Smooth muscle cell (in vitro differentiated cells): ENCODE results near the gene SP7. TPM values are rescaled to one million over a fixed set of nuclear protein-coding genes. Genes with fewer than 3 reads are reported as not detected.
"Not testable (repeated sequence)": the region's sequence is repeated elsewhere in the genome, so short reads cannot be mapped to it uniquely, and the experiment has no call there.

Experiments
- DNase-seq: peaks from one replicate; lab custom pipeline; 2025; ENCODE audit not compliant: unreplicated experiment; lab: John Stamatoyannopoulos, UW
- H2AFZ ChIP-seq: fragments of 200-600 bp; sonication (generic); 2 replicates; pipeline ENCODE4 v1.6.0; 2016; ENCODE audit warnings: antibody characterized with exemption, low read depth, mild to moderate bottlenecking
- H3F3A ChIP-seq: fragments of 200-600 bp; sonication (generic); 2 replicates; pipeline ENCODE4 v1.6.0; 2017; ENCODE audit warnings: antibody characterized with exemption, low read depth
- H3K27ac ChIP-seq: fragments of 200-600 bp; sonication (generic); 2 replicates; pipeline ENCODE4 v1.5.1; 2016; ENCODE audit warnings: low read depth, mild to moderate bottlenecking
- H3K27me3 ChIP-seq: fragments of 200-600 bp; sonication (generic); 2 replicates; pipeline ENCODE4 v1.6.1; 2016; ENCODE audit warnings: low read depth, mild to moderate bottlenecking
- H3K36me3 ChIP-seq: fragments of 200-600 bp; sonication (generic); 2 replicates; pipeline ENCODE4 v1.5.1; 2016; ENCODE audit warnings: low read depth
- H3K4me1 ChIP-seq: fragments of 200-600 bp; sonication (generic); 2 replicates; pipeline ENCODE4 v1.5.1; 2016; ENCODE audit warnings: low read depth
- H3K4me2 ChIP-seq: fragments of 200-600 bp; sonication (generic); 2 replicates; pipeline ENCODE4 v1.6.0; 2016; ENCODE audit warnings: mild to moderate bottlenecking
- H3K4me3 ChIP-seq: fragments of 200-600 bp; sonication (generic); 2 replicates; pipeline ENCODE4 v1.5.1; 2016; ENCODE audit warnings: mild to moderate bottlenecking
- H3K79me2 ChIP-seq: fragments of 200-600 bp; sonication (generic); 2 replicates; pipeline ENCODE4 v1.6.0; 2016; ENCODE audit warnings: low read depth, mild to moderate bottlenecking
- H3K9ac ChIP-seq: fragments of 200-600 bp; sonication (generic); 2 replicates; pipeline ENCODE4 v1.6.0; 2016; ENCODE audit warnings: low read depth
- H3K9me3 ChIP-seq: fragments of 200-600 bp; sonication (generic); replicated peaks from 2 replicates; pipeline ENCODE4 v1.5.1; 2016; ENCODE audit warnings: low read depth
- H4K20me1 ChIP-seq: fragments of 200-600 bp; sonication (generic); 2 replicates; pipeline ENCODE4 v1.6.0; 2016; ENCODE audit warnings: low read depth
- WGBS: methylation state at CpG from one replicate; pipeline ENCODE4 v1.1.7; 2016; ENCODE audit warnings: low lambda C conversion rate; 5-methylcytosine and 5-hydroxymethylcytosine counted together
- polyA plus RNA-seq: library from polyadenylated mRNA; unstranded; fragments of >200 nt; fragmentation: Nextera tagmentation; extraction: Ambion mirVana; gene quantifications from 2 replicates; pipeline ENCODE4 v1.2.1, GENCODE V29; 2016
- total RNA-seq: library from RNA; depleted of rRNA; stranded (reverse); fragments of >200 nt; gene quantifications from 2 replicates; pipeline ENCODE4 v1.2.3, GENCODE V29; 2014
- TF ChIP-seq, protein P1 (sequence below): fragments of 200-600 bp; sonication (generic); IDR thresholded peaks from 2 replicates; pipeline ENCODE4 v1.5.1; 2017; ENCODE audit warnings: borderline replicate concordance, mild to moderate bottlenecking, antibody characterized with exemption; ENCODE audit not compliant: insufficient read depth, poor library complexity, severe bottlenecking

SP7 gene
- total and polyA plus RNA-seq, 2 experiments from 2014 or later = 0.04 TPM; not detected in 1

DNA sequence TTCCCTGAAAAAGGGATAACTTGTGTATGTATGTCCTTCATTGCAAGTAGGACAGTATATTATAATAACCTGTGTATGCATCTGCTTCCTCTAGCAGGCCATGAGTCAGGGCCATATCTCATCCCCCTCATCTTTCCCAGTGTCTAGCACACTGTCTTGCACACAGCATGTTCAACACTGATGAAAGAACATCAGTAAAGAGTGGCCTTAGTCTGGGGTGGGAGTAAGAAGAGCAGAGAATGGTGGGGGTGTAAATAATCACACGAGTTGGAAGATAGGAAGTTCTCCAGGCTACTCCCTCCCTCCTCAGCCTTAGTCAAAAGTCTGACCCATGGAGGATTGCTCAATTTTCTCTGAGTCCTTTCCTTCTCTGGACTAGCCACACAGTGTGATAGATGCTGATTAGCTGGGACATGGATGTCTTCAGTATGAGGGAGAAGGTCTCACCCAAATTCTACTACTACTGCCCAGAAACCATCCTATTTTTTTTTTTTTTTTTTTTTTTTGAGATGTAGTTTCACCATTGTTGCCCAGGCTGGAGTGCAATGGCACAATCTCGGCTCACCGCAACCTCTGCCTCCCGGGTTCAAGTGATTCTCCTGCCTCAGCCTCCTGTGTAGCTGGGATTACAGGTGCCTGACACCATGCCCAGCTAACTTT is 29.2 kb upstream of the SP7 start:
- Histone ChIP-seq H2AFZ (no peak overlapping the region), H3F3A (peaks cover 9% of the 10 kb centered on the region), H3K9ac (no peak overlapping the region), H3K9me3 (no peaks in the 10 kb centered on the region), H3K27ac (peak overlapping the region; percentile 19), H3K4me3 (no peak overlapping the region), H4K20me1 (no peaks in the 10 kb centered on the region), H3K4me1 (peaks cover 2% of the 10 kb centered on the region), H3K79me2 (no peaks in the 10 kb centered on the region), H3K36me3 (no peaks in the 10 kb centered on the region), H3K4me2 (peak overlapping the region; percentile 4), H3K27me3 (no peaks in the 10 kb centered on the region)
- WGBS = 81% methylated on average over 4 of the region's 4 CpGs
- TF ChIP-seq, protein P1, sequence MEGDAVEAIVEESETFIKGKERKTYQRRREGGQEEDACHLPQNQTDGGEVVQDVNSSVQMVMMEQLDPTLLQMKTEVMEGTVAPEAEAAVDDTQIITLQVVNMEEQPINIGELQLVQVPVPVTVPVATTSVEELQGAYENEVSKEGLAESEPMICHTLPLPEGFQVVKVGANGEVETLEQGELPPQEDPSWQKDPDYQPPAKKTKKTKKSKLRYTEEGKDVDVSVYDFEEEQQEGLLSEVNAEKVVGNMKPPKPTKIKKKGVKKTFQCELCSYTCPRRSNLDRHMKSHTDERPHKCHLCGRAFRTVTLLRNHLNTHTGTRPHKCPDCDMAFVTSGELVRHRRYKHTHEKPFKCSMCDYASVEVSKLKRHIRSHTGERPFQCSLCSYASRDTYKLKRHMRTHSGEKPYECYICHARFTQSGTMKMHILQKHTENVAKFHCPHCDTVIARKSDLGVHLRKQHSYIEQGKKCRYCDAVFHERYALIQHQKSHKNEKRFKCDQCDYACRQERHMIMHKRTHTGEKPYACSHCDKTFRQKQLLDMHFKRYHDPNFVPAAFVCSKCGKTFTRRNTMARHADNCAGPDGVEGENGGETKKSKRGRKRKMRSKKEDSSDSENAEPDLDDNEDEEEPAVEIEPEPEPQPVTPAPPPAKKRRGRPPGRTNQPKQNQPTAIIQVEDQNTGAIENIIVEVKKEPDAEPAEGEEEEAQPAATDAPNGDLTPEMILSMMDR = no peak
- DNase-seq = no peak

DNA sequence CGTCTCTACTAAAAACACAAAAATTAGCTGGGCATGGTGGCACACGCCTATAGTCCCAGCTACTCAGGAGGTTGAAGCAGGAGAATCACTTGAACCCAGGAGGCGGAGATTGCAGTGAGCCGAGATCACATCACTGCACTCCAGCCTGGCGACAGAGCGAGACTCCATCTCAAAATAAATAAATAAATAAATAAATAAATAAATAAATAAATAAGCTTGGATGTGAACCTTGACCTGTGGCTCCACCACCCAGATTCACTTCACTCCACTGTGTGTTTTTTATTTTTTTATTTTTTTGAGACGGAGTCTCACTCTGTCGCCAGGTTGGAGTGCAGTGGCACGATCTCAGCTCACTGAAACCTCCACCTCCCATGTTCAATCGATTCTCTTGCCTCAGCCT is 25.5 kb upstream of the SP7 start:
- not testable (repeated sequence) for H3K4me2 ChIP-seq, H3K9ac ChIP-seq, H3F3A ChIP-seq, H3K79me2 ChIP-seq, H2AFZ ChIP-seq, H3K36me3 ChIP-seq, H3K27ac ChIP-seq, DNase-seq, H4K20me1 ChIP-seq, H3K27me3 ChIP-seq, H3K9me3 ChIP-seq, H3K4me3 ChIP-seq, H3K4me1 ChIP-seq
- WGBS = 93% methylated on average over 10 of the region's 10 CpGs

DNA sequence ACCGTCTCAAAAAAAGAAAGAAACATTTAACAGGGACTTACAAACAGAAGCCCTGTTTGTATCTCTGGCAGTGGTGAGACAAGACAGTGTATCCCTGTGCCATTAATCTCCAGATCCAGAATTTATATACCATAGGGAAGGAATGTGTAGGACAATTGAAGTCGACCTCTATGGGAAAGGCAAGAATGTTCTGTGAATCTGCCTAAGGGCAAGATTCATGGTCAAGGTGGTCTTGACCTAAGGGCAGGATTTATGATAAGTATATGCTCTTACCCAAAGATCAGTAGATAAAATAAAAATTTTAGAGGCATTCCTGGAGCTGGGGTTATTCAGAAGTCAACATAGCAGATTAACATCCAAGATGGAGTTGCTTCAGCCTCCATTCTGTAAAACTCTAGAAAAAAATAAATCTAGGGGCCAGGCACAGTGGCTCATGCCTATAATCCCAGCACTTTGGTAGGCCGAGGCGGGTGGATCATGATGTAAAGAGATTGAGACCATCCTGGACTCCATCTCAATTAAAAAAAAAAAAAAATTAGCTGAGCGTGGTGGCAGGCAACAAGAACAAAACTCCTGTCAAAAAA is 22.8 kb upstream of the SP7 start:
- 88% methylated on average over 5 of the region's 5 CpGs for WGBS
- Histone ChIP-seq H3K36me3 (no peaks in the 10 kb centered on the region), H3F3A (no peaks in the 10 kb centered on the region), H3K27me3 (no peaks in the 10 kb centered on the region), H3K4me3 (no peak overlapping the region), H3K79me2 (no peaks in the 10 kb centered on the region), H3K9ac (no peak overlapping the region), H3K4me1 (no peaks in the 10 kb centered on the region), H2AFZ (no peak overlapping the region), H3K4me2 (no peak overlapping the region), H3K9me3 (no peaks in the 10 kb centered on the region), H4K20me1 (no peaks in the 10 kb centered on the region), H3K27ac (no peak overlapping the region)
- TF ChIP-seq, protein P1 = no peak
- DNase-seq = no peak

DNA sequence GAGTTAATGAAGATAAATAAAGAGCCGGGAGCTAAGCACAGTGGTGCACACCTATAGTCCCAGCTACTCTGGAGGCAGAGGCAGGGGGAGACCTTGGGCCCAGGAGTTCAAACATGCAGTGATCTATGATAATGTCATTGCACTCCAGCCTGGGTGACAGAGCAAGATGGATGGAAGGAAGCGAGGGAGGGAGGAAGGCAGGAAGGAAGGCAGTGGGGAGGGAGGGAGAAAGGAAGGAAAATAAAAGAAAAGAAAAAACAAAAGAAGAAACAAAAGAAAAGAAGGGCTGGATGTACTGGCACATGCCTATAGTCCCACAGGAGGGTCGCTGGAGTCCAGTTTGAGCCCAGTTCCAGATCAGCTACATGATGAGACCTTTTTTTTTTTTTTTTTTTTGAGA is 19.0 kb upstream of the SP7 start:
- H3K79me2 ChIP-seq = no peaks in the 10 kb centered on the region
- no peaks in the 10 kb centered on the region for H3F3A ChIP-seq
- 83% methylated on average over 3 of the region's 3 CpGs for WGBS
- H2AFZ ChIP-seq = no peak overlapping the region
- TF ChIP-seq, protein P1 = no peak
- H3K4me2 ChIP-seq = no peak overlapping the region
- no peak for DNase-seq
- H3K9me3 ChIP-seq = no peaks in the 10 kb centered on the region
- H3K36me3 ChIP-seq = no peaks in the 10 kb centered on the region
- H3K27ac ChIP-seq = no peak overlapping the region
- H3K9ac ChIP-seq = no peak overlapping the region
- H3K4me1 ChIP-seq = no peaks in the 10 kb centered on the region
- no peaks in the 10 kb centered on the region for H3K27me3 ChIP-seq
- no peaks in the 10 kb centered on the region for H4K20me1 ChIP-seq
- no peak overlapping the region for H3K4me3 ChIP-seq
